GM18508 (cell line): ENCODE data around the gene SEC23B.
"Not testable (repeated sequence)": the region's sequence is repeated elsewhere in the genome, so short reads cannot be mapped to it uniquely, and the experiment has no call there.

ENCODE experiments used
- ATAC-seq: cut with Tn5 transposase; IDR thresholded peaks from one replicate; pipeline ENCODE4 v1.9.1; 2021; ENCODE audit warnings: moderate number of reproducible peaks; ENCODE audit not compliant: insufficient read depth, unreplicated experiment

SEC23B gene

DNA sequence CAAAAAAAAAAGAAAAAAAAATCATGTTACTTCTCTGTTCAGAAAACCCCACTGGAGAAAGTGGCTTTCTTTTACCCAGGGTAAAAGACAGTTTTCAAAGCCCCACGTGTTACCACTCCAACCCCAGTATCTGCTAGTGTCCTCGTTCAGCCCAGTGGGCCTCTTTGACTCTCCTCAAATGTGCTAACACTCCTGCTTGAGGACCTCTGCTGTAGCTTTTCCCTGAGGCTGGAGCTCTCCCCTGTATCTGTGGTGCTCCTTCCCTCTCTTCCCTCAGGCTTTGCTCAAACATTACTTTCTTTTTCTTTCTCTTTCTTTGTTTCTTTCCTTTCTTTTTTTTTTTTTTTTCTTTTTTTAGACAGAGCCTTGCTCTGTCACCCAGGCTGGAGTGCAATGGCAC, 15.3 kb downstream of the SEC23B start:
- no peak for ATAC-seq

- ATAC-seq = no peak
Observed at GRCh38 chr20:18524646-18525045, 16.9 kb downstream of the SEC23B start.

- not testable (repeated sequence) for ATAC-seq
Observed at GRCh38 chr20:18526761-18527160, 19.0 kb downstream of the SEC23B start.

- ATAC-seq = no peak
Observed at GRCh38 chr20:18527339-18527738, 19.6 kb downstream of the SEC23B start.

DNA sequence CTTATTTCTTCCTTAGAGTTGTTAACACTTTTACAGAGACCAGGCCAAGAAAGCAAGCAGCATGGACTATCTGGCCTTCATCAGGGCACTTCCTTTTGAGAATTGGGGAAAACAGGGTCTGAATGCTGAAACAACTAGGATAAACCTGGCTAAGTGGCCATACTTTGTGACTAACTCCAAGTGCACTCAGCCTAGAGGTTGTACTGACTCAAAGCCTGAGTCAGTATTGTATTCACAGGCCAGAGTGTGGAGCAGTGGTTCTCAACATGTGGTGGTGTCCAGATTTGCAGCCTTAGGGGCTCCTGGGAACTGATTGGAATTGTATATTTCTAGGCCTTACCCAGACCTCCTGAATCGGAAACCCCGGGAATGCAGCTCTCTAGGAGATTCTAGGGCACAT, 20.1 kb downstream of the SEC23B start:
- no peak for ATAC-seq

- no peak for ATAC-seq
Observed at GRCh38 chr20:18529041-18529440, 21.3 kb downstream of the SEC23B start.

- ATAC-seq = no peak
Observed at GRCh38 chr20:18532626-18533025, 24.9 kb downstream of the SEC23B start.

DNA sequence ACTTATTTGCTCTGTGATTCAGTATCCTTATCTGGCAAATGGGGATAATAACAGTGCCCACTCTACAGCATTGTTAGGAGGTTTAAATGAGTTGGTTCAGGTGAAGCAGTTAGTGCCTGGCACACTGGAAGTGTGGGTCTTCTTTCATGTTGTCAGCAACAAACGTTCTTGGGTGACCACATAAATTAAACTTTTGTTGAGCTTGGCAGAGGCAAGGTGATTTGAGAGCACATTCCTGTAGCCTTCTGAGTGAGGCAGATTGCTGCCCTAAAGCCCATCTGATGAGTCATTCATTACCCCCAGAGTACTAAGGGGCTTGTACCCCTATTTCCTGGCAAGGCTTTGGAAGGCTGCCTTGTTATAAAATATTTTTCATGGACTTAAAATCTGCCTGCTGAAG, 25.8 kb downstream of the SEC23B start:
- ATAC-seq = no peak

- no peak for ATAC-seq
Observed at GRCh38 chr20:18533978-18534644, 26.4 kb downstream of the SEC23B start.

DNA sequence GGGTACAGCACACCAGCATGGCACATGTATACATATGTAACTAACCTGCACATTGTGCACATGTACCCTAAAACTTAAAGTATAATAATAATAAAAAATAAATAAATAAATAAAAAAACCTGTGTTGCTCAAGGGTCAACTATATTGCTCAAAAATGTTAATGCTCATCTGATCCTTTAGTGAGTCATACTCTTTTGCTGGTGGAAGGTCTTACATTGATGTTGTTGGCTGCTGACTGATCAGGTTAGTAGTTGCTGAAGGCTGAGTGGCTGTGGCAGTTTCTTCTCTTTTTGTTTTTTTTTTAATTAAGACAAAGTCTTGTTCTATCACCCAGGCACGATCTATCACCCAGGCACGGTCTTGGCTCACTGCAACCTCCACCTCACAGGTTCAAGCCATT, 29.9 kb downstream of the SEC23B start:
- ATAC-seq = no peak

DNA sequence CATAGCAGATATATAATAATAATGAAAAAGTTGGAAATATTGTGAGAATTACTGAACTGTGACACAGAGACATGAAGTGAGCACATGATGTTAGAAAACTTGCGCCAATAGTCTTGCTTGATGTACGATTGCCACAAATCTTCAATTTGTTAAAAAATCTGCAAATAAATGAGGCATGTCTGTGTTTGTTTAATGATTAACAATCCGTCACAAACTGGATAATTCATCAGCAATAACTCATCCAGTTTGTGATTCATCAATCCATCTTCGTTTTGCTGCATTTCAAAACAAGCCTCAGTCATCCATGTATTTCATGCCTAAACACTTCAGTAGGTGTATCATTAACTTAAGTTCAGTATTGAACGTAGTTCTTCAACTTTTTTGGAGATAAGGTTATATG, 34.0 kb downstream of the SEC23B start:
- no peak for ATAC-seq

DNA sequence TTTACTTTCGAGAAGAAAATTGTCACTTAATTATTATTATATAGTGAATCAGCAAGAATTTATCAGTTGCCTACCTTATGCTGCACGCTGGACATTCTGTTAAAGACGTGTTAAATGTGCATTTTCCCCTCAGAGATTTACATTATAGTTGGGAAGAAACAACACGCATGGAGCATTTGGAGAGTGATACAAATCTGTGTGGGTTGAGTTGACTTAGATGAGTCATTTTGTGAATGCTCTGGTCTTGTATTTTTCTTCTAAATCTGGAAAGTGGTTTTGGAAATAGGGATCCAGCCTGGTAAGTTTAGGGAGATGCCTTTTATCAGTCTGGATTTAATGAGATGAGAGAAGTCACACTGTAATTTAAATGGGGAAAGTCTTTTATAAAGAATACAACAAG, 35.5 kb downstream of the SEC23B start:
- no peak for ATAC-seq

DNA sequence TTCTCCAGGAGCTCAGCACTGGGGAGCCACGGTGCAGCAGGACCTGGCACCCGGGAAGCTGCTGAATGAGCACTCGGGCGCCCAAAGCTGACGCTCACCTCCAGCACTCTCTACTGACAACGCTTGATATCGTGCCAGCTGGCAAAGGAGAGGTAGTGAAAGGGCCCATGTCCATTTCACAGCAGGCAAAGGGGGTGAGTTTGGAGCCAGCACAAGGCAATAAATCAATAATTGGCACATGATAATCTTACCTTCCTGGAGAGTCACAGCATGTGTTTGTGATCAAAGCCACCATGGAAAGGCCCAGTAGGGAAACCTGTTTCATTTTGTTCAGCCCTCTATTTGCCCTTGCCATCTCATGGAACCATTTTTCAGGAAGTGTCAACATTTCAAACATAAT, 36.2 kb downstream of the SEC23B start:
- ATAC-seq = no peak

DNA sequence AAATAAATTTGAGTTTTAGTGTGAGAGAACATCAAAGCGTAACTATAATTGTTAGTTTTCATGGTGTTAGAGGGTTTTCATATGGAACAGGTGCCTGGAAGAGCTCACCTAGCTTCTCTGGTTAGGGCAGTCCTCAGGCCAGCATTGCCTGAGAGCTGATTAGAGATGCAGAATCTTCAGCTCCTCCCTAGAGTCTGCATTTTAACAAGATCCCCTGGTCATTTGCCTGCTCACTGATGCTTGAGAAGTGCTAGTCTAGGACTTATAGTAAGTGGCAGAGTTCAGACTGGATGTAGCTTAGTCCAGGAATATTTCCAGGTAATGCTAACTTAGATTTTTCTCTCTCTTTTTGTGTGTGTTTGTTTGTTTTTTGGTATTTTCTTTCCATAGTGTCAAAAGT, 37.8 kb downstream of the SEC23B start:
- no peak for ATAC-seq

GRCh38 chr20:18548465-18548864, 40.7 kb downstream of the SEC23B start:
- no peak for ATAC-seq

DNA sequence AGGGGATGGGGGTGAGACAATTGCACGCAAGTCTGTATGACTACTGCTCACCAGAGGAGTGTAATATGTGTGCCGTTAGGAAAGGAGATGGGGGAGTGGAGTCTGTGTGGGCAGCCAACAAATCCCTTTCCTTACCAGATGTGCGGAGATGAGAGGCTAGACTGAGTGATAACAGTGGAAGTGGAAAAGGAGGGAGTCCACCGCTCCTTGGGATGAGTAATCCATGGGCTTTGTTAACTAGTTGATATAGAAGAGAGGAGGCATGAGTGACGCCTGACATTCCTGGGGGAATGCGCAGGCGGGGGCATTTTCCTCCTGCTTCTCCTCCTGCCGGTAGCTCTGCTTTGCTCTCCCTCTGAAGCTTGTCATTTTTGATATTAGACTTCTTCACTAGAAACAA, 46.0 kb downstream of the SEC23B start:
- no peak for ATAC-seq

- peak; percentile 82 for ATAC-seq
Observed at GRCh38 chr20:18566892-18567738, 59.4 kb downstream of the SEC23B start, which contains the start of gene SMIM26. Gene SMIM26, plus strand, starts transcription at chr20:18567432. Its CDS starts 47 bp downstream, at chr20:18567479.

GRCh38 chr20:18567739-18568091, 60.0 kb downstream of the SEC23B start:
- ATAC-seq = no peak

DNA sequence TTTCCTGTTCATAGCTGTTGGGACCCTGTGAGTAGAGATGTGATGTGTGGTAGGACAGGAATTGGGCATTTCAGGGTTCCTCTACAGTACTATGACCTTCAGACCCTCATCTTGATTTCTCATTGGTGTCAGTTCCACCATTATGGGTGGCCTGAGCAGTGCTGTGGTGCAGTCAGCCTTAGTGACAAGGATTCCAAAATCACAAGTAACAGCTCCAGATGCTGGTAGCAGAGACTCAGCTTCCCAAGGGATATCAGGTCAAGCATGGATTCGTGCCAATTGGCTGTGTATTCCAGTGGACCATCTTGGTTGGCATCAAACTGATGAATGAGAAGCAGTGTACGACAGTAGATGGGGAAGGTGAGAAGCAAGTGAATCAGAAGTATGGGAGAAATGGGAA, 63.3 kb downstream of the SEC23B start:
- ATAC-seq = no peak

DNA sequence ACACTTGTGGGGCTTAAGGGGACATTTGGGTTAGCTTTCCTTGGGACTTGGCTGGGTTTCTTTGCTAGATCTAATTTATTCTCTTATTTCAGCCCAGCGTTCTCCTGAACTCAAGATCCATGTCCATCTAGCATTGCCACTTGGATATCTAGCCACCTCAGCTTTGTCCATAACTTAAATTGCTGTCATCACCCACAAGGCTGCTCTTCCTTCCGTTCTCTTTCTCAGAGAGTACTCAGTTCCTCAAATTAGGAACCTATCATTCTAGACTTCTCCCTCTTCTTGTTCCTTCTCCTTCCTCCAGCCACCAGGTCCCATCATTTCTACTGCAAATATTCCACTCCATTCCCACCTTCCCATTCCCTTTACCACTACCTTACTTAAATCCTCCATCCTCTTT, 63.8 kb downstream of the SEC23B start:
- no peak for ATAC-seq

GRCh38 chr20:18577942-18578341, 70.2 kb downstream of the SEC23B start:
- no peak for ATAC-seq

DNA sequence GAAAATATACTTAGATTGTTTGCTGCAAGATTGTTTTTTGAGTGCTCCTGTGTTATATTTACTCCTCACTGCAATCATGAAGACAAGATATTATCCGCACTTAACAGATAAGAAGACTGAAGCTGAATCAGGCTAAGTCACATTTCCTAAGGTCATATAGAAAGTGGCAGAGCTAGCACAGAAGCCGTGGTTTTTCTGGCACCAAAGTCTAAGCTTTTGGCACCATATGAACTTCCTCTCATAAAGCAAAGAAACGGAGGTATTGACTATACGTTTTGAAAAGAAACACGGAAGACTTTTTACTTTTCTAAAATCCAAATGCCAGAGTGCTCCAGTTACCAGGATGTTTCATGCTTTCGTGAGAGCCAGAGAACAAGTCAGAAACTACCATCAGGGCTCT, 70.8 kb downstream of the SEC23B start:
- ATAC-seq = no peak
